Transverse colon (tissue), 3 donors: ENCODE data around the gene LIMK1.

Experiments used
- EP300 ChIP-seq: sonication (generic); formaldehyde crosslinking; IDR thresholded peaks from one replicate; pipeline ENCODE4 v1.6.1; 2017; ENCODE audit warnings: antibody characterized with exemption, low read depth
- POLR2A ChIP-seq: fragments of 450-650 bp; IDR thresholded peaks from one replicate; pipeline ENCODE4 v1.6.1; 2016; ENCODE audit warnings: antibody characterized with exemption, mild to moderate bottlenecking, moderate library complexity
- TF ChIP-seq, protein P1 (sequence below), 5 experiments: fragments of 200-600 bp in 3 of 5; fragments of 450-650 bp in 2 of 5; sonication (generic) in 3 of 5; IDR thresholded peaks; 1 replicate in 2 of 5; 2 replicates in 3 of 5; pipeline ENCODE4 v1.5.1; 2016 to 2017; ENCODE audit warnings: antibody characterized with exemption in 5 of 5, inconsistent platforms in 3 of 5, mild to moderate bottlenecking in 2 of 5, moderate library complexity in 1 of 5

DNA sequence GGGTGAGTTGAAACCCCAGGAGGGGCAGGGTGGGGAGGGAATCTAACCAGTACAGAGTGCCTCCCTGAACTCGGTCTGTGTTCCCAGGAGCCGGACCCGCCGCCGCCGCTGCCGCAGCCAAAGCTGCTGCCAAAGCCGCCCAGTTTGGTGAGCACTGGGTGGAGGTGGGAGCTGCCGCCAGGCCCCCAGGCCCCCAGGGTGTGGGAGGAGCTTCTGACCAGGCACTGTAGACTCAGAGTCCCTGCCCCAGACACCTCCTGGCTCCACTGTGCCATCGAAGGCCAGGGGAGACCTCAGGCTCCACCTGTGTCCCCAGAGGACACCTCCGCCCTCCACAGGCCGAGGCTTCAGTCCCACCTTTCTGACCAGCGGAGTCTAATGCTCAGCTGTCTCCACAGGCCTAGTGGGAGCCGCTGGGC is 20.4 kb upstream of the LIMK1 start:
- TF ChIP-seq, protein P1, sequence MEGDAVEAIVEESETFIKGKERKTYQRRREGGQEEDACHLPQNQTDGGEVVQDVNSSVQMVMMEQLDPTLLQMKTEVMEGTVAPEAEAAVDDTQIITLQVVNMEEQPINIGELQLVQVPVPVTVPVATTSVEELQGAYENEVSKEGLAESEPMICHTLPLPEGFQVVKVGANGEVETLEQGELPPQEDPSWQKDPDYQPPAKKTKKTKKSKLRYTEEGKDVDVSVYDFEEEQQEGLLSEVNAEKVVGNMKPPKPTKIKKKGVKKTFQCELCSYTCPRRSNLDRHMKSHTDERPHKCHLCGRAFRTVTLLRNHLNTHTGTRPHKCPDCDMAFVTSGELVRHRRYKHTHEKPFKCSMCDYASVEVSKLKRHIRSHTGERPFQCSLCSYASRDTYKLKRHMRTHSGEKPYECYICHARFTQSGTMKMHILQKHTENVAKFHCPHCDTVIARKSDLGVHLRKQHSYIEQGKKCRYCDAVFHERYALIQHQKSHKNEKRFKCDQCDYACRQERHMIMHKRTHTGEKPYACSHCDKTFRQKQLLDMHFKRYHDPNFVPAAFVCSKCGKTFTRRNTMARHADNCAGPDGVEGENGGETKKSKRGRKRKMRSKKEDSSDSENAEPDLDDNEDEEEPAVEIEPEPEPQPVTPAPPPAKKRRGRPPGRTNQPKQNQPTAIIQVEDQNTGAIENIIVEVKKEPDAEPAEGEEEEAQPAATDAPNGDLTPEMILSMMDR (IDR thresholded peaks at IDR 0.05): no peak
- TF ChIP-seq POLR2A: no peak
- TF ChIP-seq EP300: no peak
